Activated CD8-positive, alpha-beta T cell treated with anti-CD3 and anti-CD28 coated beads for 36 hours (primary cell): ENCODE results near the gene PLEK2. TPM values are rescaled to one million over a fixed set of nuclear protein-coding genes. Genes with fewer than 3 reads are reported as not detected.

Experiments
- ATAC-seq: fragments of 200-7000 bp; cut with Tn5 transposase; one replicate; pipeline ENCODE4 v1.10.0; 2021; ENCODE audit warnings: mild to moderate bottlenecking, moderate library complexity
- CTCF ChIA-PET: fragments of 350-600 bp; sonication (Branson Sonifier 250); formaldehyde crosslinking; loops from one replicate; lab custom pipeline; 2021; ENCODE audit warnings: antibody characterized with exemption; lab: Charles Lee
- POLR2A ChIA-PET: fragments of 350-600 bp; sonication (Branson Sonifier 250); formaldehyde crosslinking; loops from one replicate; lab custom pipeline; 2021; ENCODE audit warnings: antibody characterized with exemption; lab: Charles Lee
- DNase-seq: peaks from one replicate; pipeline ENCODE4 v3.0.0-alpha.2; 2020
- H3K27ac Mint-ChIP-seq: one replicate; pipeline ENCODE4 v1.8.0; 2021; ENCODE audit warnings: mild to moderate bottlenecking, mixed read lengths
- H3K27me3 Mint-ChIP-seq: one replicate; pipeline ENCODE4 v1.8.0; 2021; ENCODE audit warnings: mixed read lengths
- H3K36me3 Mint-ChIP-seq: one replicate; pipeline ENCODE4 v1.8.0; 2021; ENCODE audit warnings: low read depth, mixed read lengths
- H3K4me1 Mint-ChIP-seq: one replicate; pipeline ENCODE4 v1.8.0; 2021; ENCODE audit warnings: low read depth, mixed read lengths
- H3K4me3 Mint-ChIP-seq: one replicate; pipeline ENCODE4 v1.8.0; 2021; ENCODE audit warnings: mild to moderate bottlenecking, moderate library complexity, mixed read lengths
- H3K9me3 Mint-ChIP-seq: one replicate; pipeline ENCODE4 v1.8.0; 2021; ENCODE audit warnings: mixed read lengths
- CTCF ChIP-seq: fragments of 200-600 bp; IDR thresholded peaks from one replicate; pipeline ENCODE4 v1.8.0; 2022; ENCODE audit warnings: antibody characterized with exemption, mild to moderate bottlenecking
- intact Hi-C: fragments of 100-400 bp; cut with micrococcal nuclease; formaldehyde crosslinking; loops from one replicate; pipeline ENCODE4 v1.10.0; 2022
- total RNA-seq, 2 experiments: library from RNA; stranded (reverse); gene quantifications; one replicate each; pipeline ENCODE4 v1.2.3, GENCODE V29; 2021

The PLEK2 gene
- total RNA-seq, 2 experiments from 2014 or later = 1.0 TPM; not detected in 1

GRCh38 chr14:67392123-67392522, 19.8 kb downstream of the PLEK2 start:
- no peak for TF ChIP-seq CTCF
- no peak for DNase-seq
- Mint-ChIP-seq H3K36me3 (peaks cover 2% of the 10 kb centered on the region), H3K9me3 (no peaks in the 10 kb centered on the region), H3K4me1 (no peaks in the 10 kb centered on the region), H3K27me3 (no peaks in the 10 kb centered on the region), H3K4me3 (no peak overlapping the region), H3K27ac (no peak overlapping the region)
- intact Hi-C loops = no loop called here
- no peak for ATAC-seq
- ChIA-PET POLR2A (no interaction called here), CTCF (interaction anchor here (0.9 kb wide), 1 partner anchor 9 kb away, joined by 3 read pairs; no protein-coding TSS in a partner anchor)

- ChIA-PET POLR2A (interaction anchor here (1.1 kb wide), 1 partner anchor 16 kb away, joined by 3 read pairs; no protein-coding TSS in a partner anchor), CTCF (interaction anchor here (0.9 kb wide), 1 partner anchor 9 kb away, joined by 3 read pairs; no protein-coding TSS in a partner anchor)
- ATAC-seq (no peak), DNase-seq (no peak)
- Mint-ChIP-seq H3K36me3 (peaks cover 9% of the 10 kb centered on the region), H3K27ac (no peak overlapping the region), H3K9me3 (no peaks in the 10 kb centered on the region), H3K27me3 (no peaks in the 10 kb centered on the region), H3K4me1 (no peaks in the 10 kb centered on the region), H3K4me3 (no peak overlapping the region)
- intact Hi-C loops = no loop called here
- no peak for TF ChIP-seq CTCF
These were observed 20.7 kb downstream of the PLEK2 start for GRCh38 chr14:67391268-67391667.

- POLR2A ChIA-PET = interaction anchor here (1.1 to 1.3 kb wide), 2 partner anchors 17 to 26 kb away, joined by 3 read pairs; no protein-coding TSS in a partner anchor
- no peaks in the 10 kb centered on the region for H3K4me1 Mint-ChIP-seq
- H3K4me3 Mint-ChIP-seq = no peak overlapping the region
- intact Hi-C loops = no loop called here
- CTCF ChIA-PET = no interaction called here
- DNase-seq (no peak), ATAC-seq (no peak)
- no peaks in the 10 kb centered on the region for H3K27me3 Mint-ChIP-seq
- H3K9me3 Mint-ChIP-seq = no peaks in the 10 kb centered on the region
- no peak for TF ChIP-seq CTCF
- no peak overlapping the region for H3K27ac Mint-ChIP-seq
- H3K36me3 Mint-ChIP-seq = peaks cover 20% of the 10 kb centered on the region
These were observed 22.0 kb downstream of the PLEK2 start for GRCh38 chr14:67389811-67390534.

- no peaks in the 10 kb centered on the region for H3K4me1 Mint-ChIP-seq
- no peak overlapping the region for H3K27ac Mint-ChIP-seq
- H3K27me3 Mint-ChIP-seq = no peaks in the 10 kb centered on the region
- intact Hi-C loops = no loop called here
- no peak for TF ChIP-seq CTCF
- H3K36me3 Mint-ChIP-seq = peaks cover 27% of the 10 kb centered on the region
- H3K4me3 Mint-ChIP-seq = no peak overlapping the region
- POLR2A ChIA-PET = interaction anchor here (1.3 kb wide), 1 partner anchor 25 kb away, joined by 3 read pairs; no protein-coding TSS in a partner anchor
- DNase-seq (no peak), ATAC-seq (no peak)
- H3K9me3 Mint-ChIP-seq = no peaks in the 10 kb centered on the region
- CTCF ChIA-PET = no interaction called here
These were observed 22.7 kb downstream of the PLEK2 start for GRCh38 chr14:67389275-67389674.

- H3K9me3 Mint-ChIP-seq = no peaks in the 10 kb centered on the region
- peaks cover 38% of the 10 kb centered on the region for H3K36me3 Mint-ChIP-seq
- H3K4me3 Mint-ChIP-seq = no peak overlapping the region
- ChIA-PET POLR2A (interaction anchor here (1.7 kb wide), 1 partner anchor 22 kb away, joined by 6 read pairs; no protein-coding TSS in a partner anchor), CTCF (interaction anchor here (0.9 to 2.0 kb wide), 3 partner anchors 23 to 184 kb away, joined by 3 to 10 read pairs (median 5); no protein-coding TSS in a partner anchor)
- no peaks in the 10 kb centered on the region for H3K27me3 Mint-ChIP-seq
- no peaks in the 10 kb centered on the region for H3K4me1 Mint-ChIP-seq
- DNase-seq (no peak), ATAC-seq (no peak)
- intact Hi-C loops = no loop called here
- no peak overlapping the region for H3K27ac Mint-ChIP-seq
- no peak for TF ChIP-seq CTCF
These were observed 24.8 kb downstream of the PLEK2 start for GRCh38 chr14:67387195-67387594.
